GM18868 (cell line): ENCODE results near the gene PLXNB2.

Experiments used
- ATAC-seq: cut with Tn5 transposase; IDR thresholded peaks from one replicate; pipeline ENCODE4 v1.9.1; 2021; ENCODE audit warnings: mild to moderate bottlenecking, moderate library complexity; ENCODE audit not compliant: unreplicated experiment

PLXNB2 gene

GRCh38 chr22:50255099-50255498 lies 52.3 kb downstream of the PLXNB2 start:
- ATAC-seq, result no peak

GRCh38 chr22:50253941-50254340 lies 53.5 kb downstream of the PLXNB2 start:
- no peak for ATAC-seq

- ATAC-seq, result no peak
Measured at GRCh38 chr22:50253046-50253915, 54.2 kb downstream of the PLXNB2 start.

GRCh38 chr22:50252082-50253045 lies 55.1 kb downstream of the PLXNB2 start:
- no peak for ATAC-seq

- ATAC-seq, result no peak
Measured at GRCh38 chr22:50251477-50252081, 55.9 kb downstream of the PLXNB2 start.

GRCh38 chr22:50250555-50251476 lies 56.6 kb downstream of the PLXNB2 start, which contains the start of gene HDAC10:
Gene HDAC10 (minus strand): TSS chr22:50251265. CDS start chr22:50251032, 233 bp downstream.
- ATAC-seq, result peak; percentile 57

- ATAC-seq, result no peak
Measured at GRCh38 chr22:50250249-50250554, 57.2 kb downstream of the PLXNB2 start.

GRCh38 chr22:50249341-50250248 lies 57.9 kb downstream of the PLXNB2 start:
- no peak for ATAC-seq

GRCh38 chr22:50248196-50249081 lies 59.0 kb downstream of the PLXNB2 start:
- no peak for ATAC-seq

GRCh38 chr22:50247748-50248147 lies 59.7 kb downstream of the PLXNB2 start:
- no peak for ATAC-seq

- no peak for ATAC-seq
Measured at GRCh38 chr22:50246242-50247175, 60.9 kb downstream of the PLXNB2 start.

- ATAC-seq, result peak; percentile 27
Measured at GRCh38 chr22:50245214-50246072, 62.0 kb downstream of the PLXNB2 start.

GRCh38 chr22:50244420-50245213 lies 62.8 kb downstream of the PLXNB2 start, which contains the start of gene TUBGCP6:
Gene TUBGCP6 (minus strand): TSS chr22:50245023. CDS start chr22:50244459, 564 bp downstream.
- peak; percentile 73 for ATAC-seq

GRCh38 chr22:50243685-50244419 lies 63.6 kb downstream of the PLXNB2 start:
- ATAC-seq, result no peak
